DLD1 (cell line): Measurements from ENCODE around the gene GRIK4.
"Not testable (repeated sequence)": the region's sequence is repeated elsewhere in the genome, so short reads cannot be mapped to it uniquely, and the experiment has no call there.

Source experiments
- in situ Hi-C: cut with HindIII; loops from 2 replicates; pipeline ENCODE4 v1.10.0; 2017; ENCODE audit warnings: low sequenced_read_pairs

The GRIK4 gene

DNA sequence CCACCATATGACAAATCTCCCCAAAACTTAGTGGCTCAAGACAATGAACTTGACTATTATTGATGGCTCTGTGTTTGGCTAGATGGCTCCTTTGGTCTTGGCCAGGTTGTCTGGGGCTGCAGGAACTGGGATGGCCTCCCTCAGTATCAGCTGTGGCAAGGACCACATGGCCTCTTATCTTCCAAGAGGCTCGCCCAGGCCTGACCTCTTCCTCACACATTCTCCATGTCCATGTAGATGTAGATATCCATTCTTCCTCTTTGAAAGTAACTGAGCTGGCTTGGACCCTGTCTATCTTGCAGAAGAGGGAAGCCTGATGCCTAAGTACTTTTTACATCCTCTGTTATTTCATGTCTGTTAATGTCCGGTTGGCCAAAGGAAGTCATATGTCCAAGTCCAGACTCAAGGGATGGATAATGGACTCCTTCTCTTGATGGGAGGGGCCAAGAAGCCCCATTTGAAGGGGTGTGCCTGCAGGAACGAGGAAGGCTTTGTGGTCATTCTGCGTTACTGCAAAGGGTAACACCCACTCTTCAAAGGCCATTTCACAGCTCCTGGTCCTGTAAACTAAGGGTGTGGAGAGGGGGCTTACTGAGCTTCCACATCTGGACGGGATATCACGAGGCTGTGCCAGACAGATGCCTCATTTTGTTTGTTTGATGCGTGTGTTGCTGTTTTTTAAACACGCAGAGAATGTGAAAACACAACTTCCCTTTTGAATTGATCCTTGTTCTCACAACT, 87.1 kb downstream of the GRIK4 start:
- in situ Hi-C loops: no loop called here

DNA sequence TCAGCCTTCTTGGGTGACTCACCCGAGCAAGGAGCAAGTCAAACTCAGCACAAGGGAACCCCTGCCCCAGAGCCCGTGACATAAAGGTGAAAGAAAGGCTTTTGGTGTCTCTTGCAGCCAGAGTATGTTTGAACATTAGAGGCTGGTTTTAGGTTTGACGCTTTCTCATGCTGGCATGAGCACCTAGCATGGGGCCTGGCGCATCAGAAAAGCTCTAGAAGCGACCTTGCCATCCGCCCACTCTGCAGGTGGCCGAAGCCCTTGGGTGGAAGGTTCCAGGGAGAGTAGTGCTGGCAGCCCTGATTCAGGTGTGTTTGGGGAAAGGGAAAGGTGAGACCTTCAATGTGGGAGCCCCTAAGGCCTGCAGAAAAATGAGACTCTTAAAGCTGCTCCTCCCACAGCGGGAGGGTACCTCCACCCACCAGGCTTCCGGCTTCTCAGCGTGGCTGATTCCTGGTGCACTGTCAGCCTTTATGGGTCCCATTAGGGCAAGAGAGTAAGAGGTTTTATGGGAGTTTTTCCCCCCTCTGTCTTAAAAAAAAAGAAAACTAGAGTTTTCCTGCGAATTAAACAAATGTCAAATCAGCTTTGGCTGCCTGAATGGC, 88.4 kb downstream of the GRIK4 start:
- in situ Hi-C loops: no loop called here

DNA sequence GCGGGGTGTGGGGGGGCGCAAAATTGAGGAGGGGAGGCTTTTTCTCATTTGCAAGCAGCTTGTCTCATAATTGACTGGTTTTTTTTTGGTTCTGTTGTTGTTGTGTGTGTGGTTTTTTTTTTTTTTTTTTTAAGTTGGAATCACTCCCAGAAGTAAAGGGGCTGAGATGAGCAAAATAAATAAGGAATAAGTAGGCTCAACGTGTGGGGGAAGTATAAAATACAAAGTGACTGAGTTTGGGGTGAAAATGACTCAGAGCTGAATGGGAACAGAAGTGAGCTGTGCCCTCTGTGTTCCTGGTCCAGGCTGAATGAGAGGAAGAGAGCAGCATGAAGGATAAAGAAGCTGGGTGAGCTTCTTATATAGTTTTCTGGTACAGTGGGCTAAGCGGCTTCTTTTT, 90.0 kb downstream of the GRIK4 start:
- in situ Hi-C loops: no loop called here

DNA sequence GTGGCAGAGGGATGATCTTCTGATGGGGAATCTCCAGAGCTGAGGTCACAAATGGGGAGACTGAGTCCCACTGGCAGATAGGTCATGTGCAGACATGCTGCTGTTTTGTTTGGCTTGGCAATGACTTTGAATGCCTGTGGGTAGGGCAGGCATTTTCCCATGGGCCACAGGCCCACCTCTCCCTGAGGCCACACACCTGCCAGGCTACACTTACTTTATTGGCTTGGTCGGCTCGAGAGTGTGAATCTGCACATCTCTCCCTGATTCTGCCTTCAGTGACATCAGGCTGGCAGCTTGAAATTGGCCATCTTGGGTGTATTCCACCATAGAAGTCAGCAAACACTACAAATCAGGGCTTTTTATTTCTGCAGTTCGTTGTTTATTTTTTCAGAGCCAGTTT, 91.5 kb downstream of the GRIK4 start:
- in situ Hi-C loops: no loop called here

DNA sequence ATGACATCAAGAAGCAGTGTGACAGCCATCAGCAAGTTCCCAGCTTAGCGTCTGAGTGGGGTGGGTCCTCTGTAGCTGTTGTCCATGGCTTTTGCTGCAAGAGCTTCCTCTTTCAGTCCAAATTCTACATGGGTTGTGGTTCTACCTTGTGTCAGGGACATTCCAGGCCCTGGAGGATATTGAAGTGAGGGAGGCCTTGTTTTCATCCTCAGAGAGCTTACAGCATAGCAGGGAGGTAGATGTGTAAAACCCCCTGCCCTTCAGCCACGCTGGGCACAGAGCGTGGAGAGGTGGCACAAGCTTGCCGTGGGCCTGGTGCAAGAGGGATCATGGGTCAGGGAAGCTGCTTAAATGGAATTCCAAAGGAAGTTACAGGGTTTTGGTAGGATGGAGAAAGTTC, 93.9 kb downstream of the GRIK4 start:
- in situ Hi-C loops: no loop called here

DNA sequence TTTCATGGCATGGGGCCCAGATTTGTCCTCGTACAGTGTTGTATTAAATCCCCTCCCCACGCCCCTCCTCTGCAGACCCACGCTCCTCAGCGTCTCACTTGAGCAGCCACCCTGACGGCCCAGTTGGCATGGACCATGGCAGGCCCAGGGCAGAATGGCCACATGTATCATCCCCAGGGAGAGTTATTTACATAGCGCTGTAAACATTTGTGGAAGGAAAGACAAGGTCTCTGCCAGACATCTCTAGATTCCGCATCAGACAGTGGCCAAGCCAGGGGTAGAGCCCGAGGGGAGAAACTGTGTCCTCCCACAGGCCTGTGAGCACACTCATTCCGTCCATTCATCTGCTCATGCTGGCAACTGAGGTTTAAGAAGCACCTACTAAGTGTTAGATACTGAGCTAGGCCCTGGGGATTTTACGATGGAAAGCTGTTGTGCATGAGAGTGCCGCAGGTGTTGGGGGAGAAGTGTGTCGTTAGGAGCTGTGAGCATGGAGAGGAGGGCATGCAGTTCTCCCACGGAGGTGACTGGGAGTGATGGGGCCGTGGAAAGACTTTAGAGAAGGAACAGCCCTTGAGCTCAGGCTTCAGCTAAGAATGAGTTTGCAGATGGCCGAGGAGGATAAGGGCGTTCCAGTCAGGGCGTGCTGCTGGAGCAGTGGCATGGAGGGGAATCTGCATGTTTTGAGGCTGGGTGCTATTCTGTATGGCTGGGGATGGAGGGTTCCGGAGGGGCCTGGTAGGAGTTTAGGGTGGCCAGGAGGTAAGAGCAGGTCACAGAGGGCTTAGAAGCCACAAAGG, 94.9 kb downstream of the GRIK4 start:
- in situ Hi-C loops: no loop called here

DNA sequence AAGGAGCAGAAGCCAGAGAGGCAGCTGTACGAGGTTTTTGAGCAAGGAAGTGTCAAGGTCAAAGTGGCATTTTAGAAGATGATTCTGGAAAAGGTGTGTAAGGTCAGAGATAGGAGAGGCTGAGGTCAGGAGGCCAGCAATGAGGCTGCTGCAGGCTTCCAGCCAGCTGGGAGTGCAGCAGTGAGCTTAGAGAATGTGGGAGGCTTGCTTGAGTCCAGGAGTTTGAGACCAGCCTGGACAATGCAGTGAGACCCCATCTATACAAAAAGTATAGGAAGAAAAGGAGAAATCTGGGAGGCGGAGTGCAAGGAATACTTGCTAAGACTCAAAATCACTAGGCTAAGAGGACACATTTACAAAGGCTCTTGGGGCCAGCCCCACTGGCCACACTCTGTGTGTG, 96.5 kb downstream of the GRIK4 start:
- in situ Hi-C loops: no loop called here

DNA sequence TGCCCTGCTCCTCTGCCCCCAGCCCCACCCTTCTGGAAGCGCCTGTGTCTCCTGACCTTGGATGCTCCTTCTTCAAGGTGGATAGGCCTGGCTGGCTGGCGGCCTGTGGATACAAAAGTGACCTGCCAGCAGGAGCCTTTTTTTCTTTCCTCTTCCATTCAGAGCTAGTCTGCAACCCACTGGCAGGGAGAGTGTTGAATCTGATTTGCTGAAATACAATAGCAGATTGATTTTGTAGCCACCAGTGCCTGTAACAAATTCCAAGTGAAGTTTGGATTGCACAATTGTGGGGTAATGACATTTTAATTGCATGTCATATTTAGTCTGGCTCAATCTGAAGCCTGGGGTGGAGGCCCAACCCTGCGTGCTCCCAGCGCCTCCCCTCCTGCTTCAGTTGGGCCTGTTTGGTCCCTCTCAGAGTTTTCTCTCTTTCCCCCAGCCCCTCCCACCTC, 97.2 kb downstream of the GRIK4 start:
- in situ Hi-C loops: no loop called here

DNA sequence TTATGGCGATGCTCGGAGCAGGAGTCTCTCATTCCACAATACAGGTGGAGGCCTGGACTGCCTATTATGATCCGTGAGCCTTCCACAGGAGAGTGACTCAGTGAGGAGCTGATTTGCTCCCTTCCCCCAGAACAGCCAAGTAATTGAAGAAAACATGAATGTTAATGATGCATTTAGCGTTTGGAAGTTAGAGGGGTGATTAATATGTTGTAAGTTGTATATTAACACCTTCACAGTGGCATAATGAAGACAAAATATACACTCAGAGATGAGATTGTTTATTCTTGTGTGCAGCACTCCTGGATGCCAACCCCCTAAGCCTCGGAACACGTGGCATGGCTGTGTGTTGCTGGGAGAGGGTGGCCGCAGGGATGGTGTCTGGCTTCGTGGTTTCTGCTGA, 98.6 kb downstream of the GRIK4 start:
- in situ Hi-C loops: no loop called here

DNA sequence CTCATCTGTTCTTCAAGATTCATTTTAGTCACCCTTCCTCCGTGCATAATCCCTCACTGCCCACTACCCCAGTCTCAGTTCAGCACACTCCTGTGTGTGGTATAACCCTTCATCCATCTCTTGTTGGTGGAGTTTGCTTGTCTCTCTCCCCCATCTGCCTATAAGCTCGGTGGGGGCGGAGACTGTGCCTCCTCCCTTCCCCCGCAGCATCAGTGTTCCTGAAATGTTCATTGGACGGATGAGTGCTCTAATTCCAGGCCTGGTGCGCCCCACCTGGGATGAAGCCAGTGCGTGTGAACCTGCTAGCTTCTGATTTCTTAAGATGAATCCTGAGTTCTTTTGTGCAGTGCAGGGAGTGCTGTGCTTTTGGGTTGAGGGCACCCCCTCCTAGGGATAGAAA, 100.0 kb downstream of the GRIK4 start:
- in situ Hi-C loops: no loop called here

DNA sequence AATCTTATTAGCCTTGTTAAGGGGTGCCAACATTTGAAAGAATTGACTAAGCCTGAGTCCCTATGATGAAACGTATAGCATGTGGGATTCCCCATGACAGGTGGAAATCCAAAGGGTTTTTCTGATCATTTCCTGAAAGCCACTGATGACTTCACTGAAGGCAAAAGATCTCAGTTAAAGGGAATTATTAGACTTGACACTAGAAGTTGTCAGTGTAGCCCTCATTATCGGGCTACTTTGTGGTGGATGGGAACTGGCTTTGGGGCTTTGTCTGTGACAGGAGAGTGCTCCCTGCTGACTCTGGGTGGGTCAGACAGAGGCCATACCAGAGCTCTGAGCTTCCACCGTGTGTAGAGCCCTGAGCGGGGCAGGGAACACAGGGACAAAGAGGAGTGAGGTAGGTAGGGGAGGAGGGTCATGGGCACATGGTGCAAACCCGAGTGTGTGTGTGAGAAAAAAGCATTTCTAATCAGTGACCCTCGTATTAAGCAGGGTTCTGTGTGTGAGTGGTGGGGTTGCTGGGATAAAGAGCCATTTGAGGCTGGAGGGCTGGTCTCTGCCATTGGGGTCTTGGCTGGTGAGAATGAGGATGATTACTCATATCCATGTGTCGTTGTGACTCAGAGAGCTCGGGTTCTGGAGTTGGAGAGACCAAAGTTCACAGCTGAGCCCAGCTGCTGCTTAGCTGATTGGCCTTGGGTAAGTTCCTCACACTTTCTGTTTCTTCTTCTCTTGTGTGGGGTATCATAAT, 101.1 kb downstream of the GRIK4 start:
- in situ Hi-C loops: no loop called here

DNA sequence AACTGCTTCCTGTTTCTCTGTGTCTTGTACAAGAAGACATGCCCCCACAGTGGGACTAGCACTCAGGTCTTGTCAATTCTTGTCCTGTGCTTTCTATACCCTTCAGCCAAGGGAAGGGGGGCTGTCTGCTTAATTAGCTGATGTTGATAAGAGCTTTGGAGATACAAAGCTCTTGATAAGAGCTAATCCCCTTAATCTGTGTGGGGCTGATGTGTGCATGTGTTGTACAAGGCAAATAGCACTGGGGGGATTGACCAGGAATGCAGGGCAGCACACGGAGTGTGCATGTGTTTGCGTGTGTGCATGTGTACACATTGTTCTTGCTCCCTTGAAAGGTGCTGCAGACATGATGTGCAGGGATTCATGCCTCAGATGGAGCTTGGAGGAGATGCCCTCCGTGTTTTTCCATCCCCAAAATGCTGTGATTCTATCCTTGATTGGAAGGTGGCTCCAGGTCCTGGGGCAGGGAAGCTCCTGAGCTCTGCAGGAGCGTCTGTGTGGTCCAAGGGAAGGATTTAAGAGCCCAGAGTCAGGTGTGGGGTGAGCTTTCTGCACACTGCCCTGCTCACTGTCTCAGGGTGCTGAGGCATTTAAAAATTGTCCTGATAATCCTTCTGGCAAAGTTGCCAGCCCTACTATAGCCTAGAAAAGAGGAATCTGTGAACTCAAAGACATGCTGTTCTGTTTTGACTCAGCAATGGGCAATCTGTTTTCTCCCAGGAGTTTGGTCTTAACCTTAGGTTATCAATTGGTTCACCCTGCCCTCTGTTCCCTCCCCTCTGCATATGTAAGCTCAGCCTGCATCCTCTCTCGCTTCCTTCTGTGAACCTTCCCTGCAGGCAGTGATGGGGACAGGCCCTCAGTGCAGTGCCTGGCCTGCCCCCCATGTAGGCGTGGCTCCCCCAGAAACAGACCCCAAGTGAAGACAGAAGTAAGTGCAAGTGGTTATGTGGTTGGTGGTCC, 102.0 kb downstream of the GRIK4 start:
- in situ Hi-C loops: no loop called here

DNA sequence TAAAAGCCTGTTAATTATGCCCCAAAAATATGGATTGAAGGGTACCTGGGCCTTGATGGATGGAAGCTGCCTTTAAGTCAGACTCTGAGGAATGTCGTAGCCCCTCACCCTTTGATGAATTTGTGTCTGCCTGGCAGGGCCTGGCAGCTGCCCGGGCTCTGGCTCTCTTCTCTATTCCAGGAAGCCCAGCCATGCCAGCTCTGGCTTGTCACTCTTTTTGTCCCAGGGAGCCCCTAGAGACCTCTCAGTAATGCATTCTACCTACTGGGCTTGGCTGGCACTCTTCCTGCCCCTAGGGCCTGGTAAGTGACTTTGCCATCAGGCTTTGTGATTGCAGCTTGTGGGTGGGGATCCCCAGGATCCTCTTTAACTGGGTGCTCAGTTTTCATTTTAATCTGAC, 103.8 kb downstream of the GRIK4 start:
- in situ Hi-C loops: no loop called here

DNA sequence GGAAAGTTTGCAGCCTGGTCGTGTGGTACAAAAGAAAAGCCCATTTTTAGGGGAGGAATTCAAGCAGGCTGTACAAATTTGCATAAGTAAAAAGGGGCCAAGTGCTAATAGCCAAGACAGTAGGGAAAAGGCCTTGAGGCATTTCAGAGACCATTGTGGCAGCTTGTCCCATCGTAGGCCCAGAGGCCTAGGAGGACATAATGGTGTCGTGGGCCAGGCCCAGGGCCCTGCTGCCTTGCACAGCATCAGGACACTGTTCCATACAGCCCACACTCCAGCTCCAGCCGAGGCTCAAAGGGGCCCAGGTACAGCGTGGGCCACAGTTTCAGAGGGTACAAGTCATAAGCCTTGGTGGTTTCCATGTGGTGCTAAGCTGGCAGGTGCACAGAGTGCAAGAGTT, 106.9 kb downstream of the GRIK4 start:
- in situ Hi-C loops: no loop called here

DNA sequence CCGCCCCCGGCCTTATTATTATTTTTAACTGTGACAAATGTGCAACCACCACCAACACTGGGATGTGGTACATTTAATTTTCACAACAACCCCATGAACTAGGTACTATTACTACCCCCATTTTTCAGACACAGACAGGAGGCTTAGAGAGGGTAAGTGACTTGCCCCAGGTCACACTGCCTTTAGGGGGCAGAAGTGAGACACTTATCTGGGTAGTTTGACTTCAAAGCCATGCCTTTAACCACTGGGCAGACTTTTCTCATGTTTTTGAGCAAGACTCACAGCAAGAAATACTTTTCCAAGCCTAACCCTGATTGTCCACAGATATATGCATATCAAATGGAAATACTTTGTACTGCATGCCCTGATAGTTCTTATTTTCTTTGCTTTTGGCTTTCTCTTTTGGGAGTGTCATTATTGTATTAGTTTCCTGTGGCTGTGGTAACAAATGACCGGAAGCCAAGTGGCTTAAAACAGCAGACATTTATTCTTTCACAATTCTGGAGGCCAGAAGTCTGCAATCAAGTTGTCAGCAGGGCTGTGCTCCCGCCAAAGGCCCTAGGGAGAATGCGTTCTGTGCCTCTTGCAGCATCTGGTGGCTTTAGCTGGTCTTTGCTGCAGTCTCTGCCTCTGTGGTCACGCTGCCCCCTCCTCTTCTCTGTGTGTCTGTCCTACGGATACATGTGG, 110.8 kb downstream of the GRIK4 start:
- in situ Hi-C loops: no loop called here

DNA sequence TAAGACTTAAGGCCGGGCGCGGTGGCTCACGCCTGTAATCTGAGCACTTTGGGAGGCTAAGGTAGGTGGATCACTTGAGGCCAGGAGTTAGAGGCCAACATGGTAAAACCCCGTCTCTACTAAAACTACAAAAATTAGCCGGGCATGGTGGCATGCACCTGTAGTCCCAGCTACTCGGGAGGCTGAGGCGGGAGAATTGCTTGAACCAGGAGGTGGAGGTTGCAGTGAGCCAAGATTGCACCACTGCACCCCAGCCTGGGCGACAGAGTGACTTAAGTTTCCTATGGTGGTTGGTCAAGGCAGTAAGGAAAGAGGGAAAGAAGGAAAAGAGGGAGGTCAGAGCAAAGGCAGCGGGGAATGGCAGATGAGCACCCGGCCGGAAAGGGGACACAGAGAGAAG, 113.4 kb downstream of the GRIK4 start:
- in situ Hi-C loops: not testable (repeated sequence)

DNA sequence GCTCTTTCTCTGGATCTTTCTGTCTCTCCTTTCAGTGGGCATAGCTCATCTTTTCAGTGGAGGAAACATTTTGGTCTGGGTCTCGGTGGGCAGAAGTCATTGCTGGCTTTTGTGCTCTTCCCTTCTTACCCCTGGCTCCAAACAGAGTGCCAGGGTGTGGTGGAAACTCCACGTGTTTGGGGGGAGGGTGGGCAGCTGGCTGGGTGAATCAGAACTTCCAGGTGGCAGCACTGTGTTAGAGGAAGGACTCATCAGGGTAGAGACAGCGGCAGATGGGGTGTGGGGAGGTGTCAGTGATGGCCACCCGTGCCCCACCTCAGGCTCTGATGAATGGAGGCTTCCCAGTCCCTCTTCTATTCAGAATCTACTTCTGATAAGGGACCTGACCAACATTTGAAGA, 114.0 kb downstream of the GRIK4 start:
- in situ Hi-C loops: no loop called here

DNA sequence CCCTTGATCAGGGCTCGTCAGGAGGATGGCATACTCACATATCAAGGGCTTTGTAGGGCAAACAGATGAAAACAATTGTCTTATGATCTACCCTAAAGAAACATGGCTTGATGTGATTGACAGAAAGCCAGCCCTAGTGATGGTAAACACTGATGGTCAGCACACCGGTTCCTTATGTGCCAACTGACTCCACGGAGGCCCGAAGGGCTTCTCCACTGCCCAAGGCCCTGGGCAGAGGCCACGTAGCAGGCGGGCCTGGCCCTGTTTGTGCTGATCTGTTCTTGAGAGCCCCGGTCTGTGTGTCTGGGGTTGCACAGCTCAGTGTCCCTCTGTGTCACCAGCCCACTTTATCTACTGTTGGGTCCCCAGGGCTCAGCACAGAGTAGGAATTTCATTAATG, 115.2 kb downstream of the GRIK4 start:
- in situ Hi-C loops: no loop called here

DNA sequence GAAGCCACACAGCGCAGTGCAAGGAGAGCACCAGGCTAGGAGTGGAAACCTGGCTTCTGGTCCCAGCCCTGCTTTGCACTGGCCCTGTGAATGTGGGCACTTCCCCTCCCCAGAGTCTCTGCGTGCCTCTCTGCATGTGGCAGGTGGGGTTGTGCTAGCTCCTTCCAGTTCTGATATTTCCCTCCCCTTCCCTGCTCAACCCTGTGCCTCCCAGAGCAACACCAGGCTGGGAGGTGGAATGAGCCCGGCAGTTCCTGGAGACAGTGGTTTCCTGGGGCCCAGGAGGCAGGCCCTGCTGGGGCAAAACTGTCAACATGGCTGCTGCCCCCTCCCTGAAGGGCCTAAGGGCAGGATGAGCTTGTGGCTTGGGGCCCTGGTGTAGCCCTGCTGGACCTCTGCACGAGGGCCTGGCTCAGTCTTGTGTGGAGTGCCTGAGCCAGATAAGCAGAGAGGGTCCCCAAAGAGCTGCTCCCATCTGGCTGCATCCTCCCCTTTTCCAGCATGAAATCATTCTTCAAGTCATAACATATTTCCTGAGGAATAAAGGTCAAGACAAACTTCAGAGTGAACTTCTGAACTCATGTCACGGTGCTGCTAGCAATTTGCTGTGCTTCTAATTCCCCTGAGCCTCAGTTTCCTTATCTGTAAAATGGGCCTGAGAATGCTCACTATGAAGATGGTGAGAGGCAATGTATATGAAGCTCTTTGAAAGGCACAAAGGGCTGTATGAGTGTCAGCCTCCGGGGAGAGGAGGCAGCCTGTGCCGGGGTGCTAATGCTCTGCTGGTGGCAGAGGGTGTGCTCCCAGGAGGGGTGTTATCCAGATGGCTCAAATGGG, 116.0 kb downstream of the GRIK4 start:
- in situ Hi-C loops: no loop called here
